ENCODE data around the gene GALR2.

GALR2 gene

DNA sequence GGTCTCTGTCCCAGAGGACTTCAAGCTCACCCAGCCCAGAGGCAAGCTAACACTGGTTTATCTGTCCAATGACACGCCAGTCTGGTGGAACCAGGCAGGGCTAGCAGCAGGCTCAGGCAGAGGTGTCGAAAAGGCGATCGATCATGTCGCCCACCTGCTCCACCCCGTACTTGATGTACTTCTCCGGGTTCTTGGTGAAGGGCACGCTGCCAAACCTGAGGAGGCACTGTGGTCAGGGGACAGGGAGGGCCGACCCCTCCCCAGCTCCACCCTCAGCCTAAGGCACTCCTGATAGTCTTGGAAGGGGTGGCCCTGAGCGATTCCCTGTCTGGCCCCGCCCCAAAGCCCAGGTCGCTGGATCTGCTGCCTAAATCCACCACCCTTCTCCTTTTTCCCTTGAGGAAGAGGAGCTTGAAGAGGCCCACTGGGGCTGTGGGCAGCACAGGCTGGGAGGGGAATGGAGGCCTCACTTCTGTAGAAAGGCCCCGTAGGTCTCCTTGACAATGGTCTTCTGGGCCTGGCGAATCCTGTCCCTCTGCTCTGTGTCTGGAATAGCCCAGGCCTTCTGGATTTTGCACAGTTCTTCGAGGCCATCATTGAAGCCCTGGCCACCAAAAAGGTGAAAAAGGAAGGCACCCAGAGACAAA lies 9.1 kb downstream of the GALR2 start:
- TF ChIP-seq, protein P1, sequence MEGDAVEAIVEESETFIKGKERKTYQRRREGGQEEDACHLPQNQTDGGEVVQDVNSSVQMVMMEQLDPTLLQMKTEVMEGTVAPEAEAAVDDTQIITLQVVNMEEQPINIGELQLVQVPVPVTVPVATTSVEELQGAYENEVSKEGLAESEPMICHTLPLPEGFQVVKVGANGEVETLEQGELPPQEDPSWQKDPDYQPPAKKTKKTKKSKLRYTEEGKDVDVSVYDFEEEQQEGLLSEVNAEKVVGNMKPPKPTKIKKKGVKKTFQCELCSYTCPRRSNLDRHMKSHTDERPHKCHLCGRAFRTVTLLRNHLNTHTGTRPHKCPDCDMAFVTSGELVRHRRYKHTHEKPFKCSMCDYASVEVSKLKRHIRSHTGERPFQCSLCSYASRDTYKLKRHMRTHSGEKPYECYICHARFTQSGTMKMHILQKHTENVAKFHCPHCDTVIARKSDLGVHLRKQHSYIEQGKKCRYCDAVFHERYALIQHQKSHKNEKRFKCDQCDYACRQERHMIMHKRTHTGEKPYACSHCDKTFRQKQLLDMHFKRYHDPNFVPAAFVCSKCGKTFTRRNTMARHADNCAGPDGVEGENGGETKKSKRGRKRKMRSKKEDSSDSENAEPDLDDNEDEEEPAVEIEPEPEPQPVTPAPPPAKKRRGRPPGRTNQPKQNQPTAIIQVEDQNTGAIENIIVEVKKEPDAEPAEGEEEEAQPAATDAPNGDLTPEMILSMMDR (IDR thresholded peaks at IDR 0.05; ENCODE audit: borderline replicate concordance, insufficient read depth, low read depth, low read length) = no peak
- H3K4me3 ChIP-seq (ENCODE audit: low read depth, low read length) = no peak overlapping the region

DNA sequence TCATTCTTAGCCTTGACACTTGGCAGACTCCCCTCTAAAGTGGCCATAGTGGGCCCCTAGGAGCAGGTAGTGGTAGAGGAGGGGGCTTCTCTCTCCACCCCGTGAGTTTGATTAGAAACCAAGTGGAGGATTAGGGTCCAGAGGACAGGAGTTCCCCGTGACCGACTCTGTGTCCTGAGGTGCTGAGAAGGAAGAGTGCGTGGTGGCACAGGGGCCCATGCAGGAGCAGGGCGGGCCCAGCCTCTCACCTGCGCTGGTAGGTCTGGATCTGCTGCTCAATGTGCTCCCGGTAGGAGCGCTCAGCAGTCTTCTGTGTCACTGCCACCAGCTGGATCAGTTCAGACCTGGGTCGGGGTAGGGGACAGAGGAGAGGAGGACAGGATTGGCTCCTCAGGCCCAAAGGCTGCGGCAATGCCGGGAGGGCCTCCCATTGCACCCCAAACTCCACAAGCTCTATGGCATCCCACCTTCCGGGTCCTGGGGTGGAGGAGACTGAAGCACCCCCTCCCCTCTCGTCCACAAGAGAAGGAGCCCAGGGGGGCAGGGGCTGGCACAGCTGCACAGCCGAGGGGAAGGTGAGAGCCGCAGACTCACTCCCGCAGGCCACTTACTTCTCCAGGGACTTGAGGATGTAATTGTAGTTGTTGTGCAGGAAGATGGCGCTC lies 10.6 kb downstream of the GALR2 start:
- no peak overlapping the region for H3K4me3 ChIP-seq (ENCODE audit: low read depth, low read length)

DNA sequence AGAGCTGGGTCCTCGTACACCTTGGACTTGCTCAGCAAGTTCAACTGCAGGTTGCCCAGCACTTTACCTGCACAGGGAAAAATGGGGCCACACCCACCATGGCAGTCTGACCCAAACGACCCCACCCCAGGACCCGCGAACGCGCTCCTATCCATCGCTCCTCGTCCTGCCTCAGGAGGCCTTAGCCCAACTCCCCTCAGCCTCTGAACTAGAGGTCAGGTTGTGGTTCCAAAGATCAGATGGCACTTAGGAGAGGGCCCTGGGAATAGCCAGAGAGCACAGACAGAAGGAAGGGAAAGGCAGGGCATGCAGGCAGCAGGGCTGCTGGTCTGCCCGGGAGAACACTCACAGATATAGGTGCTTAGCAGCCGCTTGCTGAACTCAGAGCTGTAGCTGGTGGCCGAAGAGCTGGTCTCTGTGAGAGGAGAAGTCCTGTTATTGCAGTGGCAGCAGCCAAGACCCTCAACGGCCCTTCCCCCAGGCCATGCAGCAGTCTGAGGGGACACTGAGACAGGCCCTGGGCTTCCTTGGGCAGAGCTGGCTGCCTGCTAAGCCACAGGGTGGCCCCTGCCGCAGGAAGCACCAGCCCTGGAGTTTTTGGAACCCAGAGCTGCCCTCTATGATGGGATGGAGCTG lies 11.3 kb downstream of the GALR2 start:
- H3K4me3 ChIP-seq (ENCODE audit: low read depth, low read length) = no peak overlapping the region
- TF ChIP-seq, protein P1 (IDR thresholded peaks at IDR 0.05; ENCODE audit: borderline replicate concordance, insufficient read depth, low read depth, low read length) = no peak

More for the DNA sequence above, 10.6 kb downstream of the GALR2 start:
- TF ChIP-seq, protein P1 (IDR thresholded peaks at IDR 0.05; ENCODE audit: borderline replicate concordance, insufficient read depth, low read depth, low read length) = no peak

DNA sequence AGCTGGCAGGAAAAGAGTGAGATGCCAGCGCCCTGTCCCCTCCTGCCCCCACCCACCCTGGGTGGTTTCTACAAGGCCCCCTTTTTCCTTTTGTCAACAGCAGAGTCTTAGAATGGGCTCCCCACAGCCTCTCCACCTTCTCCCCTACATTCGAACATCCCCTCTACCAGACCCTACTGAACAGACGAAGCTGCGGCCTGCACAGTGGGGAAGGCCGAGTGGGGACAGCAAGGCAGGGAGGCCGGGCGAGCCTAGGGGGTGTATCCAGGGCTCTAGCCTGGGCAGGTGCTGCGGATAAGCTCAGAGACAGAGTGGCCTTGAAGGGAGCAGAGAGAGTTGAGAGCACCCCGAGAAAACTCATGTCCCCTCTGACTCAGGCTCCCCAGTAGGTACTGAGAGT lies 11.8 kb downstream of the GALR2 start:
- no peak overlapping the region for H3K4me3 ChIP-seq (ENCODE audit: low read depth, low read length)
- TF ChIP-seq, protein P1 (IDR thresholded peaks at IDR 0.05; ENCODE audit: borderline replicate concordance, insufficient read depth, low read depth, low read length) = no peak

DNA sequence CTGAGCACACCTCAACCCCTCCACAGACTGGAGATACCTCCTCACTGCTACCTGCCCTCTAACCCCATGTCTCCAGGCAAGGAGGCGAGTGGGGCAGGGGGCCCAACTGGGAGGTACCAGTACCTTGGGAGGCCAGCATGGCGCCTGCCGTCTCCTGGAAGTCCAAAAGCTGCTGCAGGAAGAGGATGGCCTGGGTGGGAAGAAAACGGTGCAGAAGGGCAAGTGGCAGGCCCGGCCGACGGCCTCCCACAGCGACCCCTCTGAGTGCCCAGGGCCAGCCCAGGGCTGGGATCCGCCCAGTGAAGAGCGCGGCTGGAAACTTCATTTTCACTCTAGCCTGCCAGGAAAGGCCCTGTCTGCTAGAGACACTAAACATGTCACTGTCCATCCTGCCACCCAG lies 12.9 kb downstream of the GALR2 start:
- H3K4me3 ChIP-seq (ENCODE audit: low read depth, low read length) = no peak overlapping the region
- TF ChIP-seq, protein P1 (IDR thresholded peaks at IDR 0.05; ENCODE audit: borderline replicate concordance, insufficient read depth, low read depth, low read length) = no peak

DNA sequence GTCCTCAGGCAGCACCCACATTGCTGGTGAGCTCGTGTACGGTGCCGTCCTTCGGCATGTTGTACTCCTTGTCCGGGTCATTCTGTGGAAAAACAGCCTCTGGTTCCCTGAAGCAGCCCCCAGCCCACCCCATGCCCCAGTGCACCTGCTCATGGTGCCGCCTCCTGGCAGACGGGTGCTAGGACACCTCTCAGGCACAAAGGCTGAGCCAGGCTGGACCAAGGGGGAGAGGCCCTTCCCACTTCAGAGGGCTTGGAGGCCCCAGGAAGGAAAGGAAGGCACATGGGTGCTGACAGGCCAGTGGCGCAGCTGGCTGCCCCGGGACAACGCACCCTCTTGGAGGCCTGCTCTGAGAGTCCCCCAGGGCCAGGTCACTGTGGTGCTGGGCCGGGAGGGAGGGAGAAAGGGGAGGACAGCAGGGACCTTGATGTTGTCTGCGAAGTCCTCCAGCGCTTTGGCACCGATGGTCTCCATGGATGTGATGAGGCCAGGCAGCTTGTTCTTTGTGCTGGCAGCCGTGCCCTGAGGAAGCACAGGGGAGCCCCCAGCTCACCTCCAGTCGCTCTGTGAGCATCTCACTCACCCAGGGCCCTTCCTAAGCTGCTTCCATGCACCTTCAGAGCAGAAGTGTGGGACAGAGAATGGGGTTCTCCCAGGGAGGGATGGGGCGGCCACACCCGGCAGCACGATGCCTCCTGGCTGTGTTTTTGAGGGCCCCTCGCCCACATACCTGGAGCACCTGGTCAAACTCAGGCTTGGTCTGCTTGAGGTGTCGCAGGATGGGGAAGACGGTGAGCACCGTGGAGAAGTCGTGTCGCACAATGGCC lies 13.7 kb downstream of the GALR2 start:
- TF ChIP-seq, protein P1 (IDR thresholded peaks at IDR 0.05; ENCODE audit: borderline replicate concordance, insufficient read depth, low read depth, low read length) = peak; percentile 24; the same call in 1 of the 2 replicates
- no peak overlapping the region for H3K4me3 ChIP-seq (ENCODE audit: low read depth, low read length)
